NB4 (cell line): ENCODE data around the gene PVALEF.

Experiments used
- DNase-seq: peaks from one replicate; pipeline ENCODE4 v3.0.0; 2010; ENCODE audit warnings: low read depth
- H3K4me3 ChIP-seq: one replicate; pipeline ENCODE4 v1.5.1; 2011; ENCODE audit warnings: mild to moderate bottlenecking, low read depth, low read length, moderate library complexity
- CTCF ChIP-seq: IDR thresholded peaks from one replicate; pipeline ENCODE4 v1.5.1; 2012; ENCODE audit warnings: low read depth, low read length
- MAX ChIP-seq: IDR thresholded peaks from 2 replicates; pipeline ENCODE4 v1.6.1; 2011; ENCODE audit warnings: low read depth, low read length
- MYC ChIP-seq: IDR thresholded peaks from 2 replicates; pipeline ENCODE4 v1.6.1; 2011; ENCODE audit warnings: low read depth, low read length
- POLR2A ChIP-seq: IDR thresholded peaks from 2 replicates; pipeline ENCODE4 v1.6.1; 2011; ENCODE audit warnings: mild to moderate bottlenecking; ENCODE audit not compliant: insufficient read length; ENCODE audit errors: extremely low read depth

Gene PVALEF

GRCh38 chr17:81197409-81197795 is 32.1 kb downstream of the PVALEF start:
- H3K4me3 ChIP-seq: no peak overlapping the region
- TF ChIP-seq CTCF (no peak), MAX (no peak), POLR2A (no peak), MYC (no peak)
- DNase-seq: no peak

GRCh38 chr17:81197831-81198490 is 32.7 kb downstream of the PVALEF start:
- no peak for TF ChIP-seq MYC
- TF ChIP-seq CTCF: no peak
- no peak for TF ChIP-seq POLR2A
- no peak for TF ChIP-seq MAX
- H3K4me3 ChIP-seq: no peak overlapping the region
- DNase-seq: no peak

GRCh38 chr17:81198826-81199481 is 33.6 kb downstream of the PVALEF start:
- no peak overlapping the region for H3K4me3 ChIP-seq
- no peak for TF ChIP-seq MAX
- no peak for TF ChIP-seq POLR2A
- no peak for TF ChIP-seq CTCF
- TF ChIP-seq MYC: no peak
- DNase-seq: no peak

GRCh38 chr17:81199482-81199830 is 34.1 kb downstream of the PVALEF start:
- TF ChIP-seq CTCF (no peak), MYC (no peak), POLR2A (no peak), MAX (no peak)
- no peak for DNase-seq
- H3K4me3 ChIP-seq: no peak overlapping the region

GRCh38 chr17:81200201-81200600 is 34.9 kb downstream of the PVALEF start:
- H3K4me3 ChIP-seq: no peak overlapping the region
- DNase-seq: no peak
- no peak for TF ChIP-seq POLR2A
- TF ChIP-seq MAX: no peak
- no peak for TF ChIP-seq CTCF
- no peak for TF ChIP-seq MYC
